ENCODE results near the gene CARD11. TPM values are rescaled to one million over a fixed set of nuclear protein-coding genes. Genes with fewer than 3 reads are reported as not detected.

CARD11 gene
- total RNA-seq, 2 donors from 2014 or later = 0.87 to 2.4 TPM

GRCh38 chr7:2915023-2915422 lies 128.6 kb downstream of the CARD11 start:
- Histone ChIP-seq H3K4me3 (no peak overlapping the region), H3K27ac (no peak overlapping the region), H3K36me3 (no peaks in the 10 kb centered on the region), H3K9me3 (no peaks in the 10 kb centered on the region), H3K27me3 (replicated peaks; ENCODE audit: insufficient read depth) (no peaks in the 10 kb centered on the region), H3K4me1 (replicated peaks) (no peaks in the 10 kb centered on the region)
- intact Hi-C loops (cut with DNase I) = no loop called here
- no peak for TF ChIP-seq CTCF (IDR thresholded peaks at IDR 0.05)
- no peak for TF ChIP-seq POLR2A (IDR thresholded peaks at IDR 0.05)
- no peak for TF ChIP-seq POLR2AphosphoS5 (IDR thresholded peaks at IDR 0.05)
- WGBS = 84% methylated on average over 16 of the region's 16 CpGs
- no peak for DNase-seq (ENCODE audit: low spot score)

- no peaks in the 10 kb centered on the region for H3K4me1 ChIP-seq (replicated peaks)
- intact Hi-C loops (cut with DNase I) = no loop called here
- WGBS = 76% methylated on average over 26 of the region's 26 CpGs
- H3K4me3 ChIP-seq = no peak overlapping the region
- H3K9me3 ChIP-seq = no peaks in the 10 kb centered on the region
- DNase-seq (ENCODE audit: low spot score) = no peak
- H3K27me3 ChIP-seq (replicated peaks; ENCODE audit: insufficient read depth) = no peaks in the 10 kb centered on the region
- TF ChIP-seq CTCF (IDR thresholded peaks at IDR 0.05) (no peak), POLR2AphosphoS5 (IDR thresholded peaks at IDR 0.05) (no peak), POLR2A (IDR thresholded peaks at IDR 0.05) (no peak)
- H3K36me3 ChIP-seq = no peaks in the 10 kb centered on the region
- no peak overlapping the region for H3K27ac ChIP-seq
These were observed 129.8 kb downstream of the CARD11 start for GRCh38 chr7:2913760-2914387.

- no peaks in the 10 kb centered on the region for H3K36me3 ChIP-seq
- no peaks in the 10 kb centered on the region for H3K4me1 ChIP-seq (replicated peaks)
- H3K9me3 ChIP-seq = no peaks in the 10 kb centered on the region
- no peaks in the 10 kb centered on the region for H3K27me3 ChIP-seq (replicated peaks; ENCODE audit: insufficient read depth)
- TF ChIP-seq POLR2AphosphoS5 (IDR thresholded peaks at IDR 0.05) = no peak
- TF ChIP-seq CTCF (IDR thresholded peaks at IDR 0.05) = no peak
- no peak for TF ChIP-seq POLR2A (IDR thresholded peaks at IDR 0.05)
- WGBS = 86% methylated on average over 16 of the region's 16 CpGs
- no peak for DNase-seq (ENCODE audit: low spot score)
- intact Hi-C loops (cut with DNase I) = no loop called here
- H3K27ac ChIP-seq = no peak overlapping the region
- H3K4me3 ChIP-seq = no peak overlapping the region
These were observed 130.8 kb downstream of the CARD11 start for GRCh38 chr7:2912684-2913439.

DNA sequence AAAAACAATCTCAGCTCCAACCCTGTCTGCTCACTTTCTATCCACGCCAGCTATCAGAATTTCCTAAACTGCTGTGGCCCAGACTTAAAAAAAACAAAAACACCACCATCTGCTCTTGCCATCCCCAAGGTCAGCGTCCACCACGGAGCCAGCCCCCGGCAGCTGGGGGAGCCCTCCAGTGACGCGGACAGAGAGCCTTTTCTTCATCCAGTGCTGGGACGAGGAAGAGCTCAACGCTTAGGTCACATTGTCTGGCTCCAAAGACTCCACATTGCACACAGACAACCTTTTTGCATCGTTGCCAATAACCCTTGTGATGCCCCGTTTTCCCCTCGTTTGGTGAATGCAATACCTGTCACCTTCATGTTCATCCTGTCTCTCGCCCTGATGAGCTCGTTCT lies 132.2 kb downstream of the CARD11 start:
- no peaks in the 10 kb centered on the region for H3K4me1 ChIP-seq (replicated peaks)
- H3K9me3 ChIP-seq = no peaks in the 10 kb centered on the region
- H3K27ac ChIP-seq = no peak overlapping the region
- H3K4me3 ChIP-seq = no peak overlapping the region
- intact Hi-C loops (cut with DNase I) = no loop called here
- H3K27me3 ChIP-seq (replicated peaks; ENCODE audit: insufficient read depth) = no peaks in the 10 kb centered on the region
- TF ChIP-seq POLR2A (IDR thresholded peaks at IDR 0.05) = no peak
- TF ChIP-seq POLR2AphosphoS5 (IDR thresholded peaks at IDR 0.05) = no peak
- no peak for TF ChIP-seq CTCF (IDR thresholded peaks at IDR 0.05)
- WGBS = 66% methylated on average over 13 of the region's 13 CpGs
- no peaks in the 10 kb centered on the region for H3K36me3 ChIP-seq
- no peak for DNase-seq (ENCODE audit: low spot score)
